ENCODE results near the gene MED13L. TPM values are rescaled to one million over a fixed set of nuclear protein-coding genes. Genes with fewer than 3 reads are reported as not detected.

Gene MED13L
- total RNA-seq, 4 donors from 2014 or later = 173 to 222 (median 192) TPM

- H3K36me3 ChIP-seq = no peaks in the 10 kb centered on the region
- H3K4me1 ChIP-seq = peaks cover 35 to 100% (median 40%) of the 10 kb centered on the region in 3 donors
- H3K27ac ChIP-seq = peak overlapping the region in 2 of 4 donors; percentile 25 to 49
- ATAC-seq = no peak
- no peaks in the 10 kb centered on the region for H3K27me3 ChIP-seq
- no peak for TF ChIP-seq POLR2A (IDR thresholded peaks at IDR 0.05)
- TF ChIP-seq POLR2AphosphoS5 (IDR thresholded peaks at IDR 0.05) = peak; percentile 16
- TF ChIP-seq CTCF (IDR thresholded peaks at IDR 0.05) = no peak
- TF ChIP-seq EP300 (IDR thresholded peaks at IDR 0.05) = no peak
- no peaks in the 10 kb centered on the region for H3K9me3 ChIP-seq
- WGBS, 2 donors (ENCODE audit: low coverage in 1 of 2) = 0 to 6% methylated on average over 1 of the region's 1 CpG
- no peak overlapping the region for H3K4me3 ChIP-seq
Observed at GRCh38 chr12:116130431-116130830, 147.1 kb downstream of the MED13L start.

GRCh38 chr12:116128779-116129178 is 148.7 kb downstream of the MED13L start:
- no peak for ATAC-seq
- Histone ChIP-seq H3K27me3 (no peaks in the 10 kb centered on the region), H3K4me1 (peaks cover 39 to 100% (median 40%) of the 10 kb centered on the region in 3 donors), H3K36me3 (no peaks in the 10 kb centered on the region), H3K4me3 (no peak overlapping the region), H3K27ac (peak overlapping the region in 1 of 4 donors; percentile 25), H3K9me3 (no peaks in the 10 kb centered on the region)
- no peak for TF ChIP-seq POLR2AphosphoS5 (IDR thresholded peaks at IDR 0.05)
- no peak for TF ChIP-seq EP300 (IDR thresholded peaks at IDR 0.05)
- TF ChIP-seq CTCF (IDR thresholded peaks at IDR 0.05) = no peak
- TF ChIP-seq POLR2A (IDR thresholded peaks at IDR 0.05) = no peak
- WGBS, 2 donors (ENCODE audit: low coverage in 1 of 2) = 50 to 79% methylated on average over 1 of the region's 1 CpG

- Histone ChIP-seq H3K27ac (no peak overlapping the region), H3K4me1 (peaks cover 40 to 100% (median 44%) of the 10 kb centered on the region in 3 donors), H3K9me3 (no peaks in the 10 kb centered on the region), H3K36me3 (no peaks in the 10 kb centered on the region), H3K27me3 (no peaks in the 10 kb centered on the region), H3K4me3 (no peak overlapping the region)
- no peak for ATAC-seq
- no peak for TF ChIP-seq POLR2AphosphoS5 (IDR thresholded peaks at IDR 0.05)
- TF ChIP-seq EP300 (IDR thresholded peaks at IDR 0.05) = no peak
- no peak for TF ChIP-seq CTCF (IDR thresholded peaks at IDR 0.05)
- TF ChIP-seq POLR2A (IDR thresholded peaks at IDR 0.05) = no peak
- 67 to 86% methylated on average over 1 to 2 of the region's 2 CpGs for WGBS, 2 donors (ENCODE audit: low coverage in 1 of 2)
Observed at GRCh38 chr12:116127859-116128258, 149.6 kb downstream of the MED13L start.

- H3K27me3 ChIP-seq = no peaks in the 10 kb centered on the region
- peaks cover 47 to 100% (median 49%) of the 10 kb centered on the region in 3 donors for H3K4me1 ChIP-seq
- no peak for ATAC-seq
- TF ChIP-seq EP300 (IDR thresholded peaks at IDR 0.05) (no peak), CTCF (IDR thresholded peaks at IDR 0.05) (no peak), POLR2A (IDR thresholded peaks at IDR 0.05) (no peak), POLR2AphosphoS5 (IDR thresholded peaks at IDR 0.05) (no peak)
- H3K4me3 ChIP-seq = no peak overlapping the region
- no peaks in the 10 kb centered on the region for H3K36me3 ChIP-seq
- no peaks in the 10 kb centered on the region for H3K9me3 ChIP-seq
- H3K27ac ChIP-seq = peak overlapping the region in 1 of 4 donors; percentile 18
Observed at GRCh38 chr12:116126610-116127009, 150.9 kb downstream of the MED13L start.

DNA sequence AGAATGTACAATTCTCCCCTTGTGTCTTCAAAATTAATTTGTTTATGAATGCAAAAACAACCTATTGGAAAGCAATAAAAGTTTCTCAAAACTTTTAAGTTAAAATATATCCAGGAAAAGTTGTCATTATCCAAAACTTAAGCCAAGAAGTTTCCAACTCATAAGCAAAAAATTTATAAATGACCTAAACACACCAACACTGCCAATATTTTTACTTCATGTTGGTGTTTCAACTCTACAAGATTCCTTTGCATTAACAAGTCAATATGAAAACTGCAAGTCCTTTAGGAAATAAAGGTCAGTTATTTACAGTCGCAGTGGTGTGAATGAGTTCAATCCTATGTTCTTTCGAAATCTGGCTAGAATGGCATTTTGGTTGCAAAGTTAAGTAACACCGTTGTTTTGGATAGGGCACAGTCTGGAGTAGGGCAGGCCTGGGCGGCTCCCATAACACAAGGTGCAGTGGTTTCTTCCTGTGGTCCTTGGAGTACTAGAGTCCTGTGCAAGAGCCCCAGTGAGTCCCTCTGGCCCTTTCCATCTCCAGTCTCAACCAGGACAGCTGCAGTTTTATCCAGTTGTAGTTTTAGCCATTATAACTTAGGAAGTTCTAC is 151.4 kb downstream of the MED13L start:
- Histone ChIP-seq H3K27me3 (no peaks in the 10 kb centered on the region), H3K4me1 (peaks cover 50 to 100% (median 53%) of the 10 kb centered on the region in 3 donors), H3K36me3 (no peaks in the 10 kb centered on the region), H3K4me3 (no peak overlapping the region), H3K9me3 (no peaks in the 10 kb centered on the region), H3K27ac (peak overlapping the region in 1 of 4 donors; percentile 18)
- 61 to 80% methylated on average over 1 to 4 of the region's 4 CpGs for WGBS, 2 donors (ENCODE audit: low coverage in 1 of 2)
- TF ChIP-seq POLR2A (IDR thresholded peaks at IDR 0.05) = no peak
- TF ChIP-seq CTCF (IDR thresholded peaks at IDR 0.05) = no peak
- TF ChIP-seq EP300 (IDR thresholded peaks at IDR 0.05) = no peak
- no peak for TF ChIP-seq POLR2AphosphoS5 (IDR thresholded peaks at IDR 0.05)
- ATAC-seq = no peak
